Activated T-cell treated with anti-CD3 and anti-CD28 coated beads, Interleukin-2, amount 50 U/mL, for 24 hours (primary cell): ENCODE data around the gene GCFC2.

ENCODE experiments used
- DNase-seq: peaks from one replicate; pipeline ENCODE4 v3.0.0-alpha.2; 2020
- H3K27ac Mint-ChIP-seq: 2 replicates; pipeline ENCODE4 v1.8.0; 2020; ENCODE audit warnings: mild to moderate bottlenecking, mixed read lengths
- H3K27me3 Mint-ChIP-seq: 2 replicates; pipeline ENCODE4 v1.8.0; 2020; ENCODE audit warnings: mixed read lengths
- H3K36me3 Mint-ChIP-seq: 2 replicates; pipeline ENCODE4 v1.8.0; 2020; ENCODE audit warnings: low read depth, mixed read lengths
- H3K4me1 Mint-ChIP-seq: 2 replicates; pipeline ENCODE4 v1.8.0; 2020; ENCODE audit warnings: low read depth, mixed read lengths
- H3K4me3 Mint-ChIP-seq: 2 replicates; pipeline ENCODE4 v1.8.0; 2020; ENCODE audit warnings: mild to moderate bottlenecking, moderate library complexity, mixed read lengths
- H3K9me3 Mint-ChIP-seq: 2 replicates; pipeline ENCODE4 v1.8.0; 2020; ENCODE audit warnings: mixed read lengths

The GCFC2 gene

DNA sequence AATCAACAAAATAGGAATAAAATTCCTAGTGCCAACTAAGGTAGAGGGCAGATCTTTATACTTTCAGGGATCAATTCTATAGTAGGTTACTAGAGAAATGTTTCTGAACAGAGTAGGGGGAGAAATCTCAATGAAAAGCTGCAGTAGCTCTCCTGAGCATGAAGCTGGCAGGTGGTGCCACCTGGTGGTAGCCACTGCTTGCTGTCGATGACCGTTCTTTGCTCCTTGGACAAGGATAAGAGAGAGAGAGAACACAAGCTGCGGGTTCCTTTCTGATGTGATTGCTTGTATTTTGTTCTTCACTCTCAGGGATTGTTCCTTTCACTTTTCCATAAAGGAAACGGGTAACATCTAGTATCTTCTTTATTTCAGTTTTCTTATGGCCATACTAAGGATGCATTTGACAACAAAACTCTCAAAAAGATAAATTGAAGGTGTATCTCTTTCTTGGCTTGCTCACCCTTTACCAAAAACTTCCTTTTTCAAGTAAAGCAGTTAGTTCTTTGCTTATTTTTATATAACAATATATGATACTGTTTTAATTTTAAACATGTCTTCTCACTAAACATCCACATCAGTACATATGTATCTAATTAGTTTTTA is 82.7 kb downstream of the GCFC2 start:
- Mint-ChIP-seq H3K36me3 (no peaks in the 10 kb centered on the region), H3K27me3 (peaks cover 35% of the 10 kb centered on the region)

DNA sequence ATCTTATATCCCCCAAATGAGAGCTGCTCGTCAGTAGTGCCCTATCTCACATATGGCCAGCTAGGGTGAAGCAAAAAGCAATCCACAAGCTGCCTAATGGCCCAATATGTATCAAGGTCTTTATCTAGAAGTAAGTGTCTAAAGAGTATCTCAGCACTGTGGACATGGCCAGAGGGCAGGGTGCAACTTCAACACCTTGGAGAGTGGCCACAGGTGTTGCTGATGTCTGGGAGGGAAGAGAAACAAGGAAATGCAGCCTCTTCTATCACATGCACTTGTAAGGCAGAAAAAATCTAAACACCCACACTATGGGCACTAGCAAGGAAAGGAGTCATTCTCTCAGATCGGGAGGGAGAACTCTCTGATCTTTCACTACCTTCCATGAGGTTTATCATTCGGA is 87.8 kb downstream of the GCFC2 start:
- Mint-ChIP-seq H3K27ac (no peak overlapping the region), H3K27me3 (peaks cover 32% of the 10 kb centered on the region), H3K9me3 (no peaks in the 10 kb centered on the region), H3K4me1 (peaks cover 2% of the 10 kb centered on the region), H3K36me3 (no peaks in the 10 kb centered on the region), H3K4me3 (no peak overlapping the region)
- DNase-seq, result no peak

More for the DNA sequence above, 82.7 kb downstream of the GCFC2 start:
- DNase-seq, result peak; percentile 67
- no peak overlapping the region for H3K4me3 Mint-ChIP-seq
- H3K9me3 Mint-ChIP-seq, result no peaks in the 10 kb centered on the region
- peaks cover 1% of the 10 kb centered on the region for H3K4me1 Mint-ChIP-seq
- no peak overlapping the region for H3K27ac Mint-ChIP-seq

DNA sequence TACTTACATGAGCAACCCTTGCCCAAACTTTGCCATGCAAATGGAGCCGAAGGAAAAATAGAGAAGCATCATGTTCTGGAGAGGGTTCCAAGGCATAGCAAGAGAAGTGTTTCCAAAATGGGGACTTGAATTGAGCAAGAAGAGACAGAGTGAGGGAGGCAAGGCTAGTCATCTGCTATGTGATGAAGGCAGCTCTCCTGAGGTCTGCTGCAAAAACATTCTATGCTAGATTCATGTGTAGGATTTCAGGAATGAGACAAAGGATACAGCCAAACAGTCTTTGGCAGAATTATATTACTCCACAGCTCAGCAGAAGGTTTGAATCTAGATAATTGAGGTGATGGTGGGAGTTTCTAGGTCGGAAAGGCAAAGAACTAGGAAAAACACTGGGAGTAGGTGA is 88.2 kb downstream of the GCFC2 start:
- H3K4me3 Mint-ChIP-seq, result no peak overlapping the region
- DNase-seq, result no peak
- no peaks in the 10 kb centered on the region for H3K36me3 Mint-ChIP-seq
- peaks cover 32% of the 10 kb centered on the region for H3K27me3 Mint-ChIP-seq
- H3K4me1 Mint-ChIP-seq, result peaks cover 2% of the 10 kb centered on the region
- no peak overlapping the region for H3K27ac Mint-ChIP-seq
- no peaks in the 10 kb centered on the region for H3K9me3 Mint-ChIP-seq

DNA sequence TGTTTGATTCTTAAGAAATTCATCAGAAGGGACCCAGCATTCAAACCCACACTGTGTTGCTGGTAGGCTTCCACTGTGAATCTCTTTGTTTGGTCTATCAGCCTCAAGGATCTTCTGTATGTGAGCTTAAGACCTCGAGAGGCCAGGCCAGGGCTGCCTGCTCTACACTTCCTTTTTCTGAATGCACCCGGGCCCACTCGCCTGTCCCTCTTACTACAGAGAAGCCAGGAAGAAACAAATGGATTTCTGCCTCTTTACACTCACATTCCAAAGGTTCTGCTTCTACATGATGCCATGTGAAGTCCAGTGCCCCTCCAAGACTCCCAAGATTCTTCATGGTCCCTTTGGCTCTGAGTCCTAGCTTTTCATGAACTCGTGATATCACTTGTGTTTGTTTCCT is 89.5 kb downstream of the GCFC2 start:
- no peak overlapping the region for H3K4me3 Mint-ChIP-seq
- H3K4me1 Mint-ChIP-seq, result peaks cover 2% of the 10 kb centered on the region
- H3K9me3 Mint-ChIP-seq, result no peaks in the 10 kb centered on the region
- H3K27me3 Mint-ChIP-seq, result peaks cover 25% of the 10 kb centered on the region
- H3K27ac Mint-ChIP-seq, result no peak overlapping the region
- H3K36me3 Mint-ChIP-seq, result no peaks in the 10 kb centered on the region
- DNase-seq, result no peak

DNA sequence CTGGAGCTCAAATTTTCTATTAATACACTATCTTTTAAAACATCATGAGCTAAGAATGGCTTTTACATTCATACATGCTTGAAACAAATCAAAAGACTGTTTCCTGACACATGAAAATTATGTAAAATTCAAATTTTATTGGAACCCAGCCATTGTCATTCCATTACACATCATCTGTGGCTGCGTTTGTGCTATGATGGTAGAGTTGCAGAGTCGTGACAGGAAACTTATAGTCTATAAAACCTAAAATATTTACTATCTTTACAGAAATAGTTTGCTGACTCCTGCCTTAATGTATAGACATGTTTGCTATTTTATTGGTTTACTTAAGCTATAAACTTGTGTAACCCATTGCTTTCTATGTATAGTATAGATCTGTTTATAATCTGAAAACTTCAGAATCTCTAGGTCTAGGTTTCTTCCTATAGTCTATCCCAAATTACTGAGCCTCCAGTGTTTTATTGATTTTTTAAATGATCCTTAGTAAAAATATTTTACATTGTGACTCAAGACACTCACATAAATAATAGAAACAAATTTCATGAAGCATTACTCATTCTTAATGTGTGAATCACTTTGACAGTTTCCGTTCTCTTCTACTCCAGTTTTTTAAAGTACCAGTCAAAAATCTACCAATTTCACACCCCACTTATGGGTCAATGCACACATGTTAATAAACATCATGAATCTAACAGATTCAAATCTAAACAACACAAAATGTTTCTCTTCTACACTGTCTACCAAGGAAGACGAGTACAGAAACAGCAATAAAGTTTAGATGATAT is 90.6 kb downstream of the GCFC2 start:
- H3K4me3 Mint-ChIP-seq, result no peak overlapping the region
- no peaks in the 10 kb centered on the region for H3K36me3 Mint-ChIP-seq
- H3K4me1 Mint-ChIP-seq, result peaks cover 2% of the 10 kb centered on the region
- H3K9me3 Mint-ChIP-seq, result no peaks in the 10 kb centered on the region
- DNase-seq, result no peak
- no peak overlapping the region for H3K27ac Mint-ChIP-seq
- peaks cover 26% of the 10 kb centered on the region for H3K27me3 Mint-ChIP-seq

DNA sequence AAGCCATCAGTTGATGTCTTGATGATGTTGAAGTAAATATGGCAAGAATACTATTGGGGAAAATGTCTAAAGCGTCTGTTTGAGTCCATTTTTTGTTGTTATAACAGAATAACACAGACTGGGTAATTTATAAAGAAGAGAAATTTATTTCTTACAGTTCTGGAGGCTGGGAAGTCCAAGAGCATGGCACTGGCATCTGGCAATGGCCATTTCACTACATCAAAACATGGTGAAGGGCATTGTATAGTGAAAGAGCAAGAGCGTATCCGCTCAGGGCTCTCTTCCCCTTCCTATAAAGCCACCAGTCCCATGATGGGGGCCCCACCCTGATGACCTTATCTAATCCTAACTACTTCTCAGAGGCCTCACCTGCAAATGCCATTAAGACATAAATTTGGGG is 93.8 kb downstream of the GCFC2 start:
- H3K4me1 Mint-ChIP-seq, result peaks cover 2% of the 10 kb centered on the region
- H3K9me3 Mint-ChIP-seq, result no peaks in the 10 kb centered on the region
- H3K27ac Mint-ChIP-seq, result no peak overlapping the region
- no peaks in the 10 kb centered on the region for H3K36me3 Mint-ChIP-seq
- no peak overlapping the region for H3K4me3 Mint-ChIP-seq
- DNase-seq, result no peak
- peaks cover 21% of the 10 kb centered on the region for H3K27me3 Mint-ChIP-seq

DNA sequence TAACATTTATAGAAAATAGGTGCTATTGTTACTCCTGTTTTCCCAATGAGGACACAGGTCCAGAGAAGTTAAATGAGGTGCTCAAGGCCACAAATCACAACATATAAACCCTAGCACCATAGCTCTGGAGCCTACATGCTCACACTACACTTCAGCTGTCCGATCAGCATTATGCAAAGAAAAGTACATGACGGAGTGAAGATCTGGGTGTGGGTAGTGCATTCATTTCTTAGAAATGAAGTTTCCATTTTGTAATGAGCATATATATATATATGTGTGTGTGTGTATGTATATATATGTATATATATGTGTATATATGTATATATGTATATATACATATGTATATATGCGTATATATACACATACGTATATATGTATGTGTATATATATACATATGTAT is 94.3 kb downstream of the GCFC2 start:
- Mint-ChIP-seq H3K36me3 (no peaks in the 10 kb centered on the region), H3K27me3 (peaks cover 24% of the 10 kb centered on the region), H3K27ac (no peak overlapping the region), H3K9me3 (no peaks in the 10 kb centered on the region), H3K4me3 (no peak overlapping the region), H3K4me1 (peaks cover 2% of the 10 kb centered on the region)
- no peak for DNase-seq

DNA sequence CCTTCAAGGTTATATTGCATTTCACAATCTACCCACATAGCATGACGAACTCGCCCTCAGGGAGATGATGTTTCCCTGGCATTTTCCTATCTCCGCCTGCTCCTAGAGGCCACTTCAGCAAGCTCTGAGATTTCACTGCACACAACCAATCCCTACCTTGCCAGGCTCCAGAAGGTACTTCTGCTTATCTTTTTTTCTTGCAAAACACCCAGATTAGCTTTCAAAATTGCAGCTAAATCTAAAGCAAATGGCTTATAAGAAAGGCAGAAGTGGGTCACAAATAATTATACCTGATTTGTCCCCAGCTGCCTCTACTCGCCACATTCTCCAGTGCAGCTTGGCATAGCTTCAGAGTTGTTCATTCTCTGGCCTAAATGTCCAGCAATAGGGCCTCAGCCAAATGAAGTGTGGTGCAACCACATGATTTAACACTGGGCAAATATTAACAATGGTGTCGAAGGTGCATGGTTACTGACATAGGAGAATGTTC is 96.5 kb downstream of the GCFC2 start:
- no peaks in the 10 kb centered on the region for H3K4me1 Mint-ChIP-seq
- H3K27ac Mint-ChIP-seq, result no peak overlapping the region
- H3K9me3 Mint-ChIP-seq, result no peaks in the 10 kb centered on the region
- H3K4me3 Mint-ChIP-seq, result no peak overlapping the region
- DNase-seq, result no peak
- H3K27me3 Mint-ChIP-seq, result peaks cover 32% of the 10 kb centered on the region
- H3K36me3 Mint-ChIP-seq, result no peaks in the 10 kb centered on the region

DNA sequence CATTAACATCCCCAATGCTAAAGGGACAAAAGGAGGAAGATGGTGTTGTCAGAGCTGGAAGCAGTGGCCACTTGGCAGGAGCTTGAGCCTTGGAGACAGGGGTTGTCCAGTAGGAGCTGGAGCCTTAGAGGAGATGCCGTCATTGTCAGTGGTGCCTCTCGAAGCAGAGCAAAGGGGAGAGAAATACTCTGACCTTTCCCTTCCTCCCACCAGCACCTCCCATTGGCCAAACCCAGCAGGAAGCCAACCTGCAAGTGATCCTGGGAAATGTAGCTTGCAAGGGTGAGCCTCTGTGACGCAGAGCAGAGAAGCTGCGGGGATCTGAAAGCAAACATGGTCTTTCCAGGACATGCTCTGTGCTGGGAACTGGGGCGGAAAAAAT is 97.9 kb downstream of the GCFC2 start:
- Mint-ChIP-seq H3K4me1 (no peaks in the 10 kb centered on the region), H3K27ac (no peak overlapping the region), H3K27me3 (peaks cover 46% of the 10 kb centered on the region), H3K9me3 (no peaks in the 10 kb centered on the region), H3K36me3 (no peaks in the 10 kb centered on the region), H3K4me3 (no peak overlapping the region)
- no peak for DNase-seq
